Measurements from ENCODE around the gene SCUBE3. TPM values are rescaled to one million over a fixed set of nuclear protein-coding genes. Genes with fewer than 3 reads are reported as not detected.

Gene SCUBE3
- total and polyA plus RNA-seq, 2 of the 8 experiments (the other 6 are each of a cell fraction or from before 2014, with no cell fraction given), result 0.80 to 1.0 TPM

- TF ChIP-seq KDM1A (IDR thresholded peaks at IDR 0.05; ENCODE audit: borderline replicate concordance, low read length) (no peak), CTBP2 (IDR thresholded peaks at IDR 0.05; ENCODE audit: borderline replicate concordance, insufficient read depth, insufficient read length, low read length) (no peak), POLR2AphosphoS5 (IDR thresholded peaks at IDR 0.05; ENCODE audit: low read depth, low read length) (no peak), TEAD4 (IDR thresholded peaks at IDR 0.05; ENCODE audit: low read depth, low read length) (no peak), SAP30 (IDR thresholded peaks at IDR 0.05; ENCODE audit: insufficient read depth, insufficient replicate concordance, low read length) (no peak)
These were observed 75.1 kb downstream of the SCUBE3 start (continued) for GRCh38 chr6:35288834-35289233.

Data from H1 (cell line).